Loucy (cell line): ENCODE data around the gene PLS3.
A peak's percentile ranks its signal among the peaks of the same experiment; 100 is the strongest.

Experiments used
- H2AFZ ChIP-seq: fragments of 200-600 bp; sonication (generic); 2 replicates; pipeline ENCODE4 v1.6.0; 2016; ENCODE audit warnings: antibody characterized with exemption, mild to moderate bottlenecking, low read length, moderate library complexity
- H3F3A ChIP-seq: fragments of 200-600 bp; 2 replicates; pipeline ENCODE4 v1.6.0; 2016; ENCODE audit warnings: antibody characterized with exemption, low read depth, mild to moderate bottlenecking
- H3K27me3 ChIP-seq: fragments of 200-600 bp; sonication (generic); 2 replicates; pipeline ENCODE4 v1.6.1; 2014; ENCODE audit warnings: low read length, mild to moderate bottlenecking; ENCODE audit not compliant: insufficient read depth, poor library complexity, severe bottlenecking
- H3K36me3 ChIP-seq: fragments of 200-600 bp; sonication (generic); 2 replicates; pipeline ENCODE4 v1.6.1; 2016; ENCODE audit warnings: low read length; ENCODE audit not compliant: insufficient read depth
- H3K4me1 ChIP-seq: fragments of 200-600 bp; sonication (generic); 2 replicates; pipeline ENCODE4 v1.5.1; 2014; ENCODE audit warnings: low read length, mild to moderate bottlenecking; ENCODE audit not compliant: insufficient read depth, poor library complexity, severe bottlenecking
- H3K4me2 ChIP-seq: fragments of 200-600 bp; sonication (generic); 2 replicates; pipeline ENCODE4 v1.6.0; 2014; ENCODE audit warnings: antibody characterized with exemption, low read length, low read depth, mild to moderate bottlenecking; ENCODE audit not compliant: poor library complexity, severe bottlenecking
- H3K4me3 ChIP-seq: fragments of 200-600 bp; sonication (generic); 2 replicates; pipeline ENCODE4 v1.5.1; 2014; ENCODE audit warnings: low read length, mild to moderate bottlenecking, mixed read lengths; ENCODE audit not compliant: poor library complexity, severe bottlenecking
- H3K79me2 ChIP-seq: fragments of 200-600 bp; sonication (generic); 2 replicates; pipeline ENCODE4 v1.6.1; 2014; ENCODE audit warnings: low read length; ENCODE audit not compliant: insufficient read depth
- H3K9ac ChIP-seq: fragments of 200-600 bp; sonication (generic); 2 replicates; pipeline ENCODE4 v1.6.0; 2014; ENCODE audit warnings: mild to moderate bottlenecking, low read depth, low read length, moderate library complexity; ENCODE audit not compliant: poor library complexity, severe bottlenecking
- H3K9me2 ChIP-seq: fragments of 200-600 bp; sonication (generic); replicated peaks from 2 replicates; pipeline ENCODE4 v1.6.1; 2016; ENCODE audit warnings: low read depth, low read length, mixed read lengths
- H3K9me3 ChIP-seq: fragments of 200-600 bp; sonication (generic); 2 replicates; pipeline ENCODE4 v1.6.1; 2014; ENCODE audit warnings: mild to moderate bottlenecking, antibody characterized with exemption, low read length, low read depth; ENCODE audit not compliant: insufficient read depth
- H4K20me1 ChIP-seq: fragments of 200-600 bp; sonication (generic); 2 replicates; pipeline ENCODE4 v1.6.0; 2014; ENCODE audit warnings: antibody characterized with exemption, low read length, mild to moderate bottlenecking; ENCODE audit not compliant: insufficient read depth, poor library complexity, severe bottlenecking
- EZH2phosphoT487 ChIP-seq: fragments of 200-600 bp; IDR thresholded peaks from 2 replicates; pipeline ENCODE4 v1.6.1; 2018; ENCODE audit warnings: antibody characterized with exemption, mild to moderate bottlenecking, moderate library complexity, borderline replicate concordance
- TF ChIP-seq, protein P1 (sequence below): fragments of 200-600 bp; sonication (generic); conservative IDR thresholded peaks from 2 replicates; pipeline ENCODE4 v1.5.1; 2014; ENCODE audit warnings: mild to moderate bottlenecking, antibody characterized with exemption, low read length

The PLS3 gene

GRCh38 chrX:115687595-115687994 lies 126.6 kb downstream of the PLS3 start:
- Histone ChIP-seq H3K9ac (no peak overlapping the region), H3K9me2 (no peaks in the 10 kb centered on the region), H3K36me3 (no peaks in the 10 kb centered on the region), H2AFZ (no peak overlapping the region), H3K4me2 (no peak overlapping the region), H4K20me1 (no peaks in the 10 kb centered on the region), H3K9me3 (no peaks in the 10 kb centered on the region), H3K4me1 (no peaks in the 10 kb centered on the region), H3K27me3 (no peaks in the 10 kb centered on the region), H3K79me2 (no peaks in the 10 kb centered on the region), H3K4me3 (no peak overlapping the region), H3F3A (no peaks in the 10 kb centered on the region)
- TF ChIP-seq EZH2phosphoT487, result no peak
- TF ChIP-seq, protein P1, sequence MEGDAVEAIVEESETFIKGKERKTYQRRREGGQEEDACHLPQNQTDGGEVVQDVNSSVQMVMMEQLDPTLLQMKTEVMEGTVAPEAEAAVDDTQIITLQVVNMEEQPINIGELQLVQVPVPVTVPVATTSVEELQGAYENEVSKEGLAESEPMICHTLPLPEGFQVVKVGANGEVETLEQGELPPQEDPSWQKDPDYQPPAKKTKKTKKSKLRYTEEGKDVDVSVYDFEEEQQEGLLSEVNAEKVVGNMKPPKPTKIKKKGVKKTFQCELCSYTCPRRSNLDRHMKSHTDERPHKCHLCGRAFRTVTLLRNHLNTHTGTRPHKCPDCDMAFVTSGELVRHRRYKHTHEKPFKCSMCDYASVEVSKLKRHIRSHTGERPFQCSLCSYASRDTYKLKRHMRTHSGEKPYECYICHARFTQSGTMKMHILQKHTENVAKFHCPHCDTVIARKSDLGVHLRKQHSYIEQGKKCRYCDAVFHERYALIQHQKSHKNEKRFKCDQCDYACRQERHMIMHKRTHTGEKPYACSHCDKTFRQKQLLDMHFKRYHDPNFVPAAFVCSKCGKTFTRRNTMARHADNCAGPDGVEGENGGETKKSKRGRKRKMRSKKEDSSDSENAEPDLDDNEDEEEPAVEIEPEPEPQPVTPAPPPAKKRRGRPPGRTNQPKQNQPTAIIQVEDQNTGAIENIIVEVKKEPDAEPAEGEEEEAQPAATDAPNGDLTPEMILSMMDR, result no peak

DNA sequence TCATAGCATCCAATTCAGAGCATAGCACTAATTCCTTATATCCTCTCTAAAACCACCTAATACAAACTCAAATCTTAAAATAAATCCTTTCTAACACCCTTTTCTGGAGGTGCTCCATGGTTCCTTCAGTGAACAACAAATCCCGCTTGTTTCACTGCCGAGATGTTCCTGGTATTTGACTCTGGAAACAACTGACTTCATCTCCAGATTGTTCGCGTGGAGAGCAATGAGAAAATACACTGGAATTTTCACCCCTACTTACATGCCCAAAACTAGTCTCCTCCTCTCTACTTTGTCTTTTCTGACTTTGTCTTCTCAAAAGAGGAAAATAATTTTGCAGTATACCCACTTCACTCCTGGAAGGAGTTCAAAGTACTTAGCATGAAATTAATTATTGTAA lies 129.0 kb downstream of the PLS3 start:
- Histone ChIP-seq H3K9me3 (no peaks in the 10 kb centered on the region), H3K4me3 (no peak overlapping the region), H3K9ac (no peak overlapping the region), H3K4me2 (no peak overlapping the region), H3K4me1 (no peaks in the 10 kb centered on the region), H3K27me3 (no peaks in the 10 kb centered on the region), H2AFZ (no peak overlapping the region), H4K20me1 (no peaks in the 10 kb centered on the region), H3K79me2 (no peaks in the 10 kb centered on the region), H3K9me2 (no peaks in the 10 kb centered on the region), H3F3A (no peaks in the 10 kb centered on the region), H3K36me3 (no peaks in the 10 kb centered on the region)
- TF ChIP-seq, protein P1, result no peak
- TF ChIP-seq EZH2phosphoT487, result no peak

GRCh38 chrX:115690511-115691216 lies 129.7 kb downstream of the PLS3 start:
- Histone ChIP-seq H3K4me2 (no peak overlapping the region), H3K4me1 (no peaks in the 10 kb centered on the region), H3K36me3 (no peaks in the 10 kb centered on the region), H3K79me2 (no peaks in the 10 kb centered on the region), H2AFZ (peak overlapping the region; percentile 55; the same call in 1 of the 2 replicates), H3K9me3 (no peaks in the 10 kb centered on the region), H4K20me1 (no peaks in the 10 kb centered on the region), H3F3A (no peaks in the 10 kb centered on the region), H3K27me3 (no peaks in the 10 kb centered on the region), H3K4me3 (no peak overlapping the region), H3K9ac (no peak overlapping the region), H3K9me2 (no peaks in the 10 kb centered on the region)
- no peak for TF ChIP-seq EZH2phosphoT487
- TF ChIP-seq, protein P1, result peak; percentile 68
